ENCODE data around the gene PRKD1.

DNA sequence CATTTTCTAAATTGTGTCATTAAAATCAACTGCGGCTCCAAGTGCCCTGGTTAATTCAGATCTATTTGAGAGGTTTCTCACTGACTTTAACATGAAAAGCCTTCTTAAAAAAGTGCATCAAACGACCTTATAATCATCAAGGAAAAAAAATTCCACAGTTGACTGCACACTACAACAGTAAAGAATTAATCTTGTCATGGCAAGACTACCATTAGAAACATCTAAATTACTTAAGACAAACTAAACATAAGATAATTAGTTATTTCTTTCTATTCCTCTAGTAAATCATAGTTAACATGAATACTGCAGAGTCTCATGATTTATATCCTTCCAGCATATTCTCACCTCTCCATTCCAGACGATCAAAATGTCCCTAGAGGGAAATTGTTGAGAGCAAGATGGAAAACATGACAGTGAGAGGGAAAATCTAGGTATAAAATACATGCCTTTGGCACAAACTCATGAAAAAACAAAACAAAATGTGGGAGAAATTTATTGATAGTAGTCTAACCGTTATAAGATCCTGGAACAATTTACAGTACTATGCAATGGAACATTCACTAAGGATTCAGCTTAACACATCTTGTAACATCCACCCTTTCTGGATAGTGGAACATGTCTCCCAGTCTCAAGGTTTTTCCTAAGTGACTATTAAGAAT, 112.5 kb downstream of the PRKD1 start:
- TF ChIP-seq, protein P1, sequence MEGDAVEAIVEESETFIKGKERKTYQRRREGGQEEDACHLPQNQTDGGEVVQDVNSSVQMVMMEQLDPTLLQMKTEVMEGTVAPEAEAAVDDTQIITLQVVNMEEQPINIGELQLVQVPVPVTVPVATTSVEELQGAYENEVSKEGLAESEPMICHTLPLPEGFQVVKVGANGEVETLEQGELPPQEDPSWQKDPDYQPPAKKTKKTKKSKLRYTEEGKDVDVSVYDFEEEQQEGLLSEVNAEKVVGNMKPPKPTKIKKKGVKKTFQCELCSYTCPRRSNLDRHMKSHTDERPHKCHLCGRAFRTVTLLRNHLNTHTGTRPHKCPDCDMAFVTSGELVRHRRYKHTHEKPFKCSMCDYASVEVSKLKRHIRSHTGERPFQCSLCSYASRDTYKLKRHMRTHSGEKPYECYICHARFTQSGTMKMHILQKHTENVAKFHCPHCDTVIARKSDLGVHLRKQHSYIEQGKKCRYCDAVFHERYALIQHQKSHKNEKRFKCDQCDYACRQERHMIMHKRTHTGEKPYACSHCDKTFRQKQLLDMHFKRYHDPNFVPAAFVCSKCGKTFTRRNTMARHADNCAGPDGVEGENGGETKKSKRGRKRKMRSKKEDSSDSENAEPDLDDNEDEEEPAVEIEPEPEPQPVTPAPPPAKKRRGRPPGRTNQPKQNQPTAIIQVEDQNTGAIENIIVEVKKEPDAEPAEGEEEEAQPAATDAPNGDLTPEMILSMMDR (IDR thresholded peaks at IDR 0.05), result no peak
- TF ChIP-seq POLR2A (IDR thresholded peaks at IDR 0.05), result no peak
